GM19467 (cell line): ENCODE results near the gene RPUSD3.
"Not testable (repeated sequence)": the region's sequence is repeated elsewhere in the genome, so short reads cannot be mapped to it uniquely, and the experiment has no call there.

ENCODE experiments used
- ATAC-seq: cut with Tn5 transposase; IDR thresholded peaks from one replicate; pipeline ENCODE4 v1.9.1; 2021; ENCODE audit warnings: mild to moderate bottlenecking, moderate library complexity; ENCODE audit not compliant: unreplicated experiment

The RPUSD3 gene

DNA sequence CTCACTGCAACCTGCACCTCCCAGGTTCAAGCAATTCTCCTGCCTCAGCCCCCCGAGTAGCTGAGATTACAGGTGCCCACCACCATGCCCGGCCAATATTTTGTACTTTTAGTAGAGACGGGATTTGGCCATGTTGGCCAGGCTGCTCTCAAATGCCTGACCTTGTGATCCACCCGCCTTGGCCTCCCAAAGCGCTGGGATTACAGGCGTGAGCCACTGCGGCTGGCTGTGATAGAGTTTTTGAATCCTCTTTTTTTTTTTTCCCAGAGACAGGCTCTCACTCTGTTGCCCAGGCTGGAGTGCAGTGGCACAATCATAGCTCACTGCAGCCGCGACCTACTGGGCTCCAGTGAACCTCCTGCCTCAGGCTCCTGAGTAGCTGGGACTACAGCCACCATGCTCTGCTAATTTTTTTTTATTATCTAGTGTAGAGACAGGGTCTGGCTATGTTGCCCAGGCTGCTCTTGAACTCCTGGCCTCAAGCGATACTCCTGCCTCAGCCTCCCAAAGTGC lies 21.4 kb upstream of the RPUSD3 start:
- ATAC-seq, result not testable (repeated sequence)

GRCh38 chr3:9864200-9864927 lies 20.6 kb upstream of the RPUSD3 start:
- no peak for ATAC-seq

DNA sequence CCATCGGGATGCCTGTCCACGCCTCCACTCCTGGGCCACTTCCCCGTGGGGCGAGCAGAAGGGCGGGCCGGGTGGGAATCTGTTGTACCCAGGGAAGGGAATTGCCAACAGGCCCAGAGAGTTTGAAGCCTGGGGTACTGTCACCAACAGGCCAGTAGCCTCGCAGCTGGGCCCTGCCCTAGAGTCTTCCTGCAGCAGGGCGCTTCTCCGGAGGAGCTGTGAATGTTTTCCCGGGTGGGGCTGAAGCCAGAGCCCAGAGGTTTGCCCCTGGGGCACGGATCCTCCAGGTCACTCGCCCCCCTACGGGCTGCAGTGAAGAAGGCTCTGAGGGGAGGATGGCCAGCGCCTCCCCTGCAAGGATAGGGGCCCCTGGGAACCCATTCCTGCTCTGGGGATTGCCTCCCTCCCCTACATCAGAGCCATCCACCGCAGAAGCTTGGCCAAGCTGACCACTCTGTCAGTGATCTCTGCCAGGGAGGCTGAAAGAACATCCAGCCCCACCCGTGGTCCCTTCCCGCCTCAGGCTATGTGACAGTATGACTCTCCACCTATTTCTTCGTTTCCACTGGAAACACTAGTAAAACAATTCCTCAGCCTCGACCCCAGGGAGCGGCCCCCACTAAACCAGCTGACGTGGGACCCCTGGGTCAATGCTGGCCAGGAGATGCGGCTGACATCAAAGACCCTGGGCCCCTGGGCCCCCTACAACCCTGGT lies 19.4 kb upstream of the RPUSD3 start:
- no peak for ATAC-seq

- ATAC-seq, result no peak
Observed at GRCh38 chr3:9862391-9863057, 18.7 kb upstream of the RPUSD3 start.

DNA sequence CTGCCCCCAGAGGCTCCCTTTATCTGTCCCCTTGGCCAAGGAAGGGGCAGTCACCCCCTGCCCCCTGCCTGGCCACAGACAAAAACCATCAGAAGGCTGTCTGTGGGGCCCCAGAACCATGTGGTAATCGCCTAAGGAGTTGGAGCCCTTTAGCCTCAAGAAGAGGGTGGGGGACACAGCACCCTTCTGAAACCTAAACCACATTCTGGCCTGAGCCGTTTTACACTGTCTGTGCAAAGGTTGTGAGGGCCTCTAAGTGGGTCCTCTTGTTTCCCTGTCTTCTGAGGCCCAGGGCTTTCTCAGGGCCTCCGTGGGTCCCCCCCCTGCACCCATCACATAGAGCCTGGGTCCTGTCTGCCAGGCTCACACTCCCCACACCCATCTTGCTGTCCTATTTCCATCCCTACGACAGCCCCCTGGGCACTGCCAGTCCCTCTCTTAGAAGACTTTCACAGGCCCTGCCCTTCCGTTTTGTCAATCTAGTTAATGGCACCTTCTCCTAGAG lies 17.9 kb upstream of the RPUSD3 start:
- no peak for ATAC-seq

GRCh38 chr3:9861201-9861600 lies 17.4 kb upstream of the RPUSD3 start:
- no peak for ATAC-seq

DNA sequence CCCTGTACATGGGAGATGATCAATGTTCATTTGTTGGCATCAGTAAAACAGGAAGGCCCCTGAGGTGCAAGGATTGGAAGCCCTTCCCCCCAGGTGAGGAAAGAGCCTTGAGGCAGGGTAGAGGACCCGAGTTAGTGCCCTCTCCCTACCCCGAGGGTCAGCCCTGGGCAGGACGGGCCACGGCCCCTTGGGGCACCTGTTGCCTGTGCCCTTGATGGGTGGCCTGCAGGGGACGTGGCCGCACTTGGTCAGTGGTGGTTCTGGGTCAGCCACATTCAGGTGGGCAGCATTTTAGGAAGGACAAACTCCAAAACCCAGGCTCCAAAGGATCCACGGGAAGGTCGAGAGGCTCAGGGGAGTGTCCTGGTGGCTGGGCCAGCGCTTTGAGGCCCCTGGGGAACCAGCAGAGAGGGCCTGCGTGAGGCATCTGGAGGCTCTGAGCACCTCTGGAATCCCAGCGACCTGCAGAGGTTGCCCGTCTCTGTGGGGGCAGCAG lies 15.8 kb upstream of the RPUSD3 start:
- no peak for ATAC-seq

DNA sequence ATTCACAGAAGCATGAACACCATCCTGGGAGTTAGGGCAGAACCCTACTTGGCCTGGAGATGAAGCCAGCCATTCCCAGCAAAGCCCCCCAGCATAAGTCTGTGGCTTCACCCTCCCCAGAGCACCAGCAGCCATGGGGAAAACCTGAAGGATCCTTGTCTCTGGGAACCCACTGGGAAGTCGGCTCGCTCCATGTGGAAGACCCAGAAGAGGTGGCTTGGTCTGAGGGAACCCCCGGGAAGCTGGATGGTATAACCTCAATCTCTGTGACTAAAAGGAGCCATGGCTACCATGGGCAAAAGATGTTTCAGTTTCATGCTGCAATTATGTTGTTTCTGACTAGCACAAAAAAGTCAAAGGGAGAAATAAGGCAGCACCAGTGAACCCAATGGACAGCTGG lies 11.8 kb upstream of the RPUSD3 start:
- no peak for ATAC-seq

DNA sequence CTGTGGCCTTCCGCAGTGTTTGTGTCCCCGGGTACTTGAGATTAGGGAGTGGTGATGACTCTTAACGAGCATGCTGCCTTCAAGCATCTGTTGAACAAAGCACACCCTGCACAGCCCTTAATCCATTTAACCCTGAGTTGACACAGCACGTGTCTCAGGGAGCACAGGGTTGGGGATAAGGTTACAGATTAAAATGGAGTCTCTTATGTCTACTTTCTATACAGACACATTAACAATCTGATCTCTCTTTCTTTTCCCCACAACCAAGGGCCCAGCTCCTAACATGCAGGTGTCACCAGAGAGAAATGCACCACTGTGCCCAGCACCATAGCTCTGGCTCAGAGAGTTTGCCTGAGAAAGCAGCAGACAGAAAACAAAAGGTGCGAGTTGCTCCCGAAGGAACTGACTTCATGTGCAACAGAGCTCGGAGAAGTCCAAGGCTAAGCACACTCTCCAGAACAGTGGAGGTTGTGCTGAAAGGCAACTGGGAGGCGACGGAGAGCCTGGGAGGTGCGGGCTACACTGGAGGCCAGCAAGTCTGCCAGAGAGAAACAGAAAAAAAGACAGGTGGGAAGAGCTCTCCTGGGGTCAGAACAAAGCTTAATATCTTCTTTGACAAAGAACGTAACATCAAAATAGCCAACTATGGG lies 10.6 kb upstream of the RPUSD3 start:
- not testable (repeated sequence) for ATAC-seq

DNA sequence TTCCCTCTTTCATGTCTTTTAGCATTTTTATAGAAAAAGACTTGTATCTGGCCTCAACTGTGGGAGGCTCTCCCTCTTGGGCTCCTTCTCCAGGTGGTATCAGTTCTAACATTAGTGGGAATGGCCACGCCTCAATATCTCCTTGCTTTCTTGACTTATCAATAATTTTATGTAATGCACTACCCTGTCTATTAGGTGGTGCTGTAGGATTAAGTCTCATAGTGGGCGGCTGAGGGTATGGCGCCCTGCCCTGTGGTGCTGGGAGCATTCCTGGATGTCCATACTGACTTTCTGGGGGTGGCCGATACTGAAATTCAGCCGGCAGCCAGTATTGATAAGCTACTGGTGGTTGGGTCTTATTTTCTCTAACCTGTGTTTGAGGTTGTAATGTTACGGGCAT lies 8.7 kb upstream of the RPUSD3 start:
- no peak for ATAC-seq

GRCh38 chr3:9851926-9852325 lies 8.1 kb upstream of the RPUSD3 start:
- ATAC-seq, result not testable (repeated sequence)

DNA sequence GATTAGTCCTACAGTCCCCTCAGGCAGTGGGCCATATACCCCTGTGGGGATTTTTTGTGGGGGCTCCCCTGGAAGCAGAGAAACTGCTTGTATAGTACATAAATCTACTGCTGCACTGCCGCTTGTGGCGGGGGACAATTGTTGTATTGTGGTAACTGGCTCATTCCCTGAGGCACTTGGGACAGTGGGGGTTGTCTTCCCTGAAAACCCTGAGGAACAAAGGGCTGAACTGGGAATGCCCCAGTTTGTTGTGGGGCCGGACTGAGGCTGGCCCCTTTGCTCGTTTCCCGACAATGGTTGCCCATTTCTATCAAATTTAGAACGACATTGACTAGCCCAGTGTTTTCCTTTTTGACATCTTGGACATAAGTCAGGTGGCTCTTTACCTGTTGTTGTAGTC lies 7.6 kb upstream of the RPUSD3 start:
- not testable (repeated sequence) for ATAC-seq

DNA sequence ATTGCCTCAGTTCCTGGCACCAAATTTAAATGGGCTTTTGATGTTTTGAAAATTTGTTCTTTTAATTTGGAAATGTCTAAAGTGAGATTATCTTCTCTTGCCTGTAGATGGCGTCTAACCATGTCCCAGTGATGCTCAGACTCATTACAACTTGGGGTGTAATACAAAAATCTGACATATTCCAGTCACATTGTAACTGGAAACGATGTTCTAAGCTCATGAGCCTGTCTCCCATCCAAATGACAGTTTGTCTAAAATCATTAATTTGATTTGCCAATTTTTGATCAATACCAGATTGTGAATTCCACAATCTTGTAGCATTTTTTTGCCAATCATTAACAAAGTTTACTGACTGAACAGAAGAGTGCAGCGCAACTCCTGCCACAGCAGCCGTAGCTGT lies 5.1 kb upstream of the RPUSD3 start:
- ATAC-seq, result not testable (repeated sequence)

DNA sequence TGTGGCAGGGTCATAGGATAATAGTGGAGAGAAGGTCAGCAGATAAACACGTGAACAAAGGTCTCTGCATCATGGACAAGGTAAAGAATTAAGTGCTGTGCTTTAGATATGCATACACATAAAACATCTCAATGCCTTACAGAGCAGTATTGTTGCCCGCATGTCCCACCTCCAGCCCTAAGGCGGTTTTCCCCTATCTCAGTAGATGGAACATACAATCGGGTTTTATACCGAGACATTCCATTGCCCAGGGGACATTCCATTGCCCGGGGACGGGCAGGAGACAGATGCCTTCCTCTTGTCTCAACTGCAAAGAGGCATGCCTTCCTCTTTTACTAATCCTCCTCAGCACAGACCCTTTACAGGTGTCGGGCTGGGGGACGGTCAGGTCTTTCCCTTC lies 4.1 kb upstream of the RPUSD3 start:
- ATAC-seq, result not testable (repeated sequence)

DNA sequence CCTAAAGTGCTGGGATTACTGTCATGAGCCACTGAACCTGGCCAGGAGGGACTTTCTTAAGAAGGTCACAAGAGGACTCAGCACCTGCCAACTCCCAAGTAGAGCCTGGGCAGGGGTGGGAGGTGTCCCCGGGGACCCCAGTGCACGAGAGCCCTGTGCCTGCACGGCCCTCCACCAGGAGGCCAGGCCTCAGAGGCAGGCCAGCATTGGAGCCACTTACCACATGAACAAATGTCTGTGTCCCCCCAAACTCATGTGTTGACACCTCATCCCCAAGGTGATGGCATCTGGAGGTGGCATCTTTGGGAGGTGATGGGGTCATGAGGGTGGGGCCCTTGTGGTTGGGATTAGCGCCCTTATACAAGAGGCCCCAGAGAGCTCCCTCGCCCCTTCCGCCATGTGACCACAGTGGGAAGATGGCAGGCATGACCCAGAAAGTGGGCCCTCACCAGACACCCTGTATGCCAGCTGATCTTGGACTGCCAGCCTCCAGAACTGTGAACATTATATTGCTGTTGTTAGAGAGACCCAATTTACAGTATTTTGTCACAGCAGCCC lies 3.2 kb upstream of the RPUSD3 start:
- no peak for ATAC-seq

DNA sequence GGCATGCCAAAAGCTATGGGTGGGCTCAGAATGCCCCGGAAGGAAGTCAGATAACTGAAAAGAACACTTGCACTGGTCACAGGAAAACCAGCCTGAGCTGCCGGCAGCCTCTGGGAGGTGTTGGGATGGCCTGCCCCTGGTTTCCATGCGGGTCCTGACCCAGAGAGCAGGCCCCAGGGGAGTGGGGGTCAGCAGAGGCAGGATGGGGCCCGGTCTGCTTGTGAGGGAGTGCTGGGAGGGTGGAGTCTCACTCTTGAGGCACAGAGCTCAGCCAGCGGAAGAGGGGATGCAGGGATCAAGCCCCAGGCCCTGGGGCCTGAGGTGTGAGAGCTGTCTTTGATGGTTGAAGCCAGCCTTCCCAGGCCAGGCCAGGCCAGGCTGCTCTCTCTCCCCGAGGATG lies 2.4 kb upstream of the RPUSD3 start:
- ATAC-seq, result no peak

GRCh38 chr3:9841015-9841414 lies 2.8 kb downstream of the RPUSD3 start:
- ATAC-seq, result no peak

DNA sequence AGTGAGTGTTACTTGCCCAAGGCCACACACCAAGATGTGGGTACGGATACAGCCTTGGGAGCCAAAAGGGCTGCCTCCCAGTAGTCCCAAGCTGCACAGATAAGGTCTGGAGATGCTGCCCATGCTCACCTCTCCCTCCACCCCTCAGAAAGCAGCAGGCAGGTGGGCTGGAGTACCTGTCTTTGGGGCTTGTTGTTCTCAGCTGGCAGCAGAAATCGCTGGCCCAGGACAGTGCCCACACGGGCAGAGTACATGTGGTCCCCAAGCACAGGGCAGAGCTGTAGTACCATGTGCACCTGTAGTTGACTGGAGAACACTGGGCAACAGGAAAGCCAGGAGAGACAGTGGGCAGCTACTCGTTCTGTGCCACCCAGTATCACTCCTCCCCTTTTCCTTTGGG lies 5.0 kb downstream of the RPUSD3 start:
- no peak for ATAC-seq

DNA sequence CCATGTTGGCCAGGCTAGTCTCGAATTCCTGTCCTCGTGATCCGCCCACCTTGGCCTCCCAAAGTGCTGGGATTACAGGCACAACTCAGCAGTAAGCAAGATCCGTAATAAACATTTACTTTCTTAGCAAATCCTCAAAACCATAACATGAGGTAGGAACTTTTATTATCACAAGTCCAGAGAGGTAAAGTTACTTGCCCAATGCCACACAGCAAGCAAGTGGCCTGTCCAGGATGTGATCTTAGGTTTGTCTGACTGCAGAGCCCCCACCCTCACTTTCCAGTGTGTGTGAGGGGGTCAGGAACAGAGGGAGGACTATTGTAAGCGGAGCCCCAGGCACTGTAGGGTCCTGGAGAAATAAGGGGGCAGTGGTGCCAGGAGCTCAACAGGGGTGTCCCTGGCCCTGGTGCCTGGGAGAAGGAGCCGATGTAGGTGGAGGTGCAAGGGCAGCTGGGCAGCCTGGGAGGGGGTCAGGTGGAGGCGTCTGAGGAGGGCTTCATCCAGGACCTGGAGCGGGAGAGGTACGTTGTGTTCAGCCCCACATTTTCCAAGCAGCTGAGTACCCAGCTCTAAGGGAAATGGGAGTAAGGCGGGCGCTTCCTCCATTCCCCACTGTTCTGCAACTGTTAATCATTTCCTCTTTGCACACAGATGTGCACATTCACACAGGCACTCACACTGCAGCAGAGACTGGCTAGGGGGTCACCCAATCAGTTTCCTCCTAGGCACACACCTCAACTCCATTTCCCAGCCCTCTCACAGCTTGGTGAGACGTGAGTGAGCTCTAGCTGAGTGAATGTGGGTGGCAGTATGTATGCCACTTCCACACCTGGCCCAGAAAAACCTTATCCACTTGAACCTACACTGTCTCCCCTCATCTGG lies 5.9 kb downstream of the RPUSD3 start:
- no peak for ATAC-seq
